NT2/D1 (cell line): ENCODE data around the gene NATD1.

Experiments
- SUZ12 ChIP-seq: IDR thresholded peaks from 2 replicates; pipeline ENCODE4 v1.6.1; 2011; ENCODE audit not compliant: insufficient read length, insufficient read depth; ENCODE audit errors: extremely low read depth
- YY1 ChIP-seq: IDR thresholded peaks from 2 replicates; pipeline ENCODE4 v1.6.1; 2011; ENCODE audit not compliant: insufficient read length, insufficient read depth
- ZNF274 ChIP-seq: IDR thresholded peaks from 2 replicates; pipeline ENCODE4 v1.6.1; 2011; ENCODE audit warnings: mild to moderate bottlenecking, low read depth, low read length

- TF ChIP-seq YY1 (no peak), SUZ12 (no peak), ZNF274 (no peak)
These were observed 33.9 kb upstream of the NATD1 start for GRCh38 chr17:21286909-21287702.
